Gastroesophageal sphincter (tissue), 3 donors: ENCODE data around the gene DSP.

ENCODE experiments used
- POLR2A ChIP-seq, 2 donors: fragments of 450-650 bp; IDR thresholded peaks; one replicate each; pipeline ENCODE4 v1.6.1; 2017; ENCODE audit warnings: antibody characterized with exemption in 2 of 2, mild to moderate bottlenecking in 2 of 2, moderate library complexity in 1 of 2
- POLR2AphosphoS5 ChIP-seq: sonication (generic); formaldehyde crosslinking; IDR thresholded peaks from one replicate; pipeline ENCODE4 v1.6.1; 2017; ENCODE audit warnings: antibody characterized with exemption
- TF ChIP-seq, protein P1 (sequence below), 4 experiments: fragments of 200-600 bp in 2 of 4; fragments of 450-650 bp in 2 of 4; sonication (generic) in 1 of 4; IDR thresholded peaks; one replicate each; pipeline ENCODE4 v1.5.1; 2017 to 2019; ENCODE audit warnings: antibody characterized with exemption in 4 of 4, mild to moderate bottlenecking in 2 of 4, moderate library complexity in 2 of 4

DNA sequence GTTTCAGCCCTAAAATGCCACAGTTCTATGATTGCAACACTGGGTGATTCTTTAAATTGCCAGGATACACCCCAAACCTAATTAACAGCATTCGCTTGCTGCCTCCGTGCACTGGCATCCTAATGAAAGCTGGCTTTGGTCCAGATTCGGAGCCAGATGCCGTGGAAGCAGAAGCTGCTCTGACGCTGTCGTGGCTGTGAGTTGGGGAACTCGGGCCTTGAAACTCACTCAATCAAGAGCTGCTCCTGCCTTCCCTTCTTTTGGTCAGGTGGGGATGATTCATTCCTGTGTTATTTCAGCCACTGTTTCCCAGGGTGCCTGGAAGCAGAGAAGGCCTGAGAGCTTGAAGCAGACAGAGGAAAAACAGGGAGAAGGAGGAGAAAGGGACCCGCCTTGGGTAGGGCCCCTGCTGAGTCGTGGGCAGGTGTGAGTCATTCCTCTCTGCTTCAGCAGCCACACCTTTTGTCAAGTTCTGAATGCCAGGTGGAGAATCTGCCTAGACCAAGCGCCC is 36.2 kb upstream of the DSP start:
- TF ChIP-seq POLR2AphosphoS5: no peak
- TF ChIP-seq, protein P1, sequence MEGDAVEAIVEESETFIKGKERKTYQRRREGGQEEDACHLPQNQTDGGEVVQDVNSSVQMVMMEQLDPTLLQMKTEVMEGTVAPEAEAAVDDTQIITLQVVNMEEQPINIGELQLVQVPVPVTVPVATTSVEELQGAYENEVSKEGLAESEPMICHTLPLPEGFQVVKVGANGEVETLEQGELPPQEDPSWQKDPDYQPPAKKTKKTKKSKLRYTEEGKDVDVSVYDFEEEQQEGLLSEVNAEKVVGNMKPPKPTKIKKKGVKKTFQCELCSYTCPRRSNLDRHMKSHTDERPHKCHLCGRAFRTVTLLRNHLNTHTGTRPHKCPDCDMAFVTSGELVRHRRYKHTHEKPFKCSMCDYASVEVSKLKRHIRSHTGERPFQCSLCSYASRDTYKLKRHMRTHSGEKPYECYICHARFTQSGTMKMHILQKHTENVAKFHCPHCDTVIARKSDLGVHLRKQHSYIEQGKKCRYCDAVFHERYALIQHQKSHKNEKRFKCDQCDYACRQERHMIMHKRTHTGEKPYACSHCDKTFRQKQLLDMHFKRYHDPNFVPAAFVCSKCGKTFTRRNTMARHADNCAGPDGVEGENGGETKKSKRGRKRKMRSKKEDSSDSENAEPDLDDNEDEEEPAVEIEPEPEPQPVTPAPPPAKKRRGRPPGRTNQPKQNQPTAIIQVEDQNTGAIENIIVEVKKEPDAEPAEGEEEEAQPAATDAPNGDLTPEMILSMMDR (IDR thresholded peaks at IDR 0.05): no peak
- TF ChIP-seq POLR2A (IDR thresholded peaks at IDR 0.05): no peak
